Memory B cell (primary cell): ENCODE measurements around the gene ZNF646.
A peak's percentile ranks its signal among the peaks of the same experiment; 100 is the strongest.

Experiments
- ATAC-seq: fragments of 150-1000 bp; cut with Tn5 transposase; 2 replicates; pipeline ENCODE4 v1.10.0; 2021; ENCODE audit warnings: low read depth, mild to moderate bottlenecking, moderate library complexity
- DNase-seq, 2 donors: peaks; one replicate each; pipeline ENCODE4 v3.0.0; 2022; ENCODE audit warnings: low spot score in 2 of 2
- H3K27ac Mint-ChIP-seq: one replicate; pipeline ENCODE4 v1.8.0; 2022; ENCODE audit warnings: mild to moderate bottlenecking, moderate library complexity, mixed read lengths
- H3K27me3 Mint-ChIP-seq: one replicate; pipeline ENCODE4 v1.8.0; 2022; ENCODE audit warnings: mixed read lengths
- H3K36me3 Mint-ChIP-seq: one replicate; pipeline ENCODE4 v1.8.0; 2022; ENCODE audit warnings: mild to moderate bottlenecking, mixed read lengths
- H3K4me1 Mint-ChIP-seq: one replicate; pipeline ENCODE4 v1.8.0; 2022; ENCODE audit warnings: mixed read lengths
- H3K4me3 Mint-ChIP-seq: one replicate; pipeline ENCODE4 v1.8.0; 2022; ENCODE audit warnings: mild to moderate bottlenecking, moderate library complexity, mixed read lengths
- H3K9me3 Mint-ChIP-seq: one replicate; pipeline ENCODE4 v1.8.0; 2022; ENCODE audit warnings: mixed read lengths

The ZNF646 gene

GRCh38 chr16:31076319-31076718 is 2.1 kb downstream of the ZNF646 start:
- DNase-seq = no peak
- no peak overlapping the region for H3K4me3 Mint-ChIP-seq
- no peak overlapping the region for H3K27ac Mint-ChIP-seq
- no peaks in the 10 kb centered on the region for H3K9me3 Mint-ChIP-seq
- ATAC-seq = no peak
- peaks cover 15% of the 10 kb centered on the region for H3K36me3 Mint-ChIP-seq
- no peaks in the 10 kb centered on the region for H3K27me3 Mint-ChIP-seq
- peaks cover 32% of the 10 kb centered on the region for H3K4me1 Mint-ChIP-seq

- ATAC-seq = no peak
- H3K9me3 Mint-ChIP-seq = no peaks in the 10 kb centered on the region
- no peak overlapping the region for H3K4me3 Mint-ChIP-seq
- DNase-seq = no peak
- H3K27ac Mint-ChIP-seq = no peak overlapping the region
- no peaks in the 10 kb centered on the region for H3K27me3 Mint-ChIP-seq
- H3K36me3 Mint-ChIP-seq = peaks cover 15% of the 10 kb centered on the region
- peaks cover 31% of the 10 kb centered on the region for H3K4me1 Mint-ChIP-seq
Observed at GRCh38 chr16:31077024-31077423, 2.8 kb downstream of the ZNF646 start.

GRCh38 chr16:31077592-31078396 is 3.6 kb downstream of the ZNF646 start:
- Mint-ChIP-seq H3K9me3 (no peaks in the 10 kb centered on the region), H3K4me3 (no peak overlapping the region), H3K27ac (no peak overlapping the region), H3K36me3 (peaks cover 18% of the 10 kb centered on the region), H3K4me1 (peaks cover 27% of the 10 kb centered on the region), H3K27me3 (no peaks in the 10 kb centered on the region)
- ATAC-seq = no peak
- DNase-seq = no peak

- DNase-seq = no peak
- Mint-ChIP-seq H3K4me3 (no peak overlapping the region), H3K9me3 (no peaks in the 10 kb centered on the region), H3K27ac (no peak overlapping the region), H3K27me3 (no peaks in the 10 kb centered on the region), H3K36me3 (peaks cover 18% of the 10 kb centered on the region), H3K4me1 (peaks cover 25% of the 10 kb centered on the region)
- no peak for ATAC-seq
Observed at GRCh38 chr16:31078597-31079341, 4.5 kb downstream of the ZNF646 start.

- H3K27ac Mint-ChIP-seq = no peak overlapping the region
- H3K4me3 Mint-ChIP-seq = no peak overlapping the region
- H3K27me3 Mint-ChIP-seq = no peaks in the 10 kb centered on the region
- H3K36me3 Mint-ChIP-seq = peaks cover 18% of the 10 kb centered on the region
- peaks cover 24% of the 10 kb centered on the region for H3K4me1 Mint-ChIP-seq
- no peaks in the 10 kb centered on the region for H3K9me3 Mint-ChIP-seq
- DNase-seq = no peak
- no peak for ATAC-seq
Observed at GRCh38 chr16:31079342-31079944, 5.2 kb downstream of the ZNF646 start.

GRCh38 chr16:31080035-31080629 is 5.9 kb downstream of the ZNF646 start:
- Mint-ChIP-seq H3K9me3 (no peaks in the 10 kb centered on the region), H3K27ac (peak overlapping the region; percentile 47), H3K36me3 (peaks cover 18% of the 10 kb centered on the region), H3K4me1 (peaks cover 18% of the 10 kb centered on the region), H3K27me3 (no peaks in the 10 kb centered on the region), H3K4me3 (no peak overlapping the region)
- no peak for DNase-seq
- ATAC-seq = no peak

- DNase-seq (no peak), ATAC-seq (no peak)
- peaks cover 18% of the 10 kb centered on the region for H3K4me1 Mint-ChIP-seq
- peaks cover 18% of the 10 kb centered on the region for H3K36me3 Mint-ChIP-seq
- no peaks in the 10 kb centered on the region for H3K9me3 Mint-ChIP-seq
- H3K27ac Mint-ChIP-seq = no peak overlapping the region
- H3K27me3 Mint-ChIP-seq = no peaks in the 10 kb centered on the region
- H3K4me3 Mint-ChIP-seq = no peak overlapping the region
Observed at GRCh38 chr16:31080756-31081419, 6.7 kb downstream of the ZNF646 start.

- Mint-ChIP-seq H3K9me3 (no peaks in the 10 kb centered on the region), H3K36me3 (peaks cover 21% of the 10 kb centered on the region), H3K27me3 (no peaks in the 10 kb centered on the region), H3K4me3 (no peak overlapping the region), H3K27ac (peak overlapping the region; percentile 77), H3K4me1 (peaks cover 14% of the 10 kb centered on the region)
- no peak for DNase-seq
- no peak for ATAC-seq
Observed at GRCh38 chr16:31081428-31082351, 7.5 kb downstream of the ZNF646 start.

GRCh38 chr16:31082368-31083045 is 8.3 kb downstream of the ZNF646 start:
- Mint-ChIP-seq H3K27ac (peak overlapping the region; percentile 77), H3K36me3 (peaks cover 21% of the 10 kb centered on the region), H3K4me3 (no peak overlapping the region), H3K4me1 (peaks cover 14% of the 10 kb centered on the region), H3K9me3 (no peaks in the 10 kb centered on the region), H3K27me3 (no peaks in the 10 kb centered on the region)
- no peak for ATAC-seq
- DNase-seq = no peak

GRCh38 chr16:31083081-31083480 is 8.9 kb downstream of the ZNF646 start:
- Mint-ChIP-seq H3K9me3 (no peaks in the 10 kb centered on the region), H3K36me3 (peaks cover 16% of the 10 kb centered on the region), H3K27ac (no peak overlapping the region), H3K27me3 (no peaks in the 10 kb centered on the region), H3K4me1 (peaks cover 14% of the 10 kb centered on the region), H3K4me3 (no peak overlapping the region)
- no peak for DNase-seq
- no peak for ATAC-seq

- Mint-ChIP-seq H3K4me1 (peaks cover 14% of the 10 kb centered on the region), H3K27me3 (no peaks in the 10 kb centered on the region), H3K27ac (no peak overlapping the region), H3K4me3 (no peak overlapping the region), H3K9me3 (no peaks in the 10 kb centered on the region), H3K36me3 (peaks cover 13% of the 10 kb centered on the region)
- DNase-seq (no peak), ATAC-seq (no peak)
Observed at GRCh38 chr16:31083556-31083955, 9.3 kb downstream of the ZNF646 start.

GRCh38 chr16:31083981-31084380 is 9.8 kb downstream of the ZNF646 start:
- Mint-ChIP-seq H3K27me3 (no peaks in the 10 kb centered on the region), H3K9me3 (no peaks in the 10 kb centered on the region), H3K4me3 (no peak overlapping the region), H3K4me1 (peaks cover 14% of the 10 kb centered on the region), H3K27ac (no peak overlapping the region), H3K36me3 (peaks cover 9% of the 10 kb centered on the region)
- DNase-seq = no peak
- no peak for ATAC-seq
